Stomach (tissue), 4 donors: ENCODE measurements around the gene SLC3A2.

Source experiments
- POLR2A ChIP-seq, 4 donors: fragments of 450-650 bp; IDR thresholded peaks; one replicate each; pipeline ENCODE4 v1.6.1; 2016; ENCODE audit warnings: antibody characterized with exemption in 4 of 4, control low read depth in 2 of 4, mild to moderate bottlenecking in 1 of 4, moderate library complexity in 1 of 4
- POLR2AphosphoS5 ChIP-seq, 3 donors: sonication (generic); formaldehyde crosslinking; IDR thresholded peaks; one replicate each; pipeline ENCODE4 v1.6.1; 2016; ENCODE audit warnings: antibody characterized with exemption in 3 of 3
- TF ChIP-seq, protein P1 (sequence below), 7 experiments: fragments of 450-650 bp in 4 of 7; fragments of 200-600 bp in 3 of 7; sonication (generic) in 3 of 7; IDR thresholded peaks; one replicate each; pipeline ENCODE4 v1.5.1; 2016 to 2019; ENCODE audit warnings: antibody characterized with exemption in 7 of 7, control low read depth in 2 of 7, mild to moderate bottlenecking in 1 of 7

DNA sequence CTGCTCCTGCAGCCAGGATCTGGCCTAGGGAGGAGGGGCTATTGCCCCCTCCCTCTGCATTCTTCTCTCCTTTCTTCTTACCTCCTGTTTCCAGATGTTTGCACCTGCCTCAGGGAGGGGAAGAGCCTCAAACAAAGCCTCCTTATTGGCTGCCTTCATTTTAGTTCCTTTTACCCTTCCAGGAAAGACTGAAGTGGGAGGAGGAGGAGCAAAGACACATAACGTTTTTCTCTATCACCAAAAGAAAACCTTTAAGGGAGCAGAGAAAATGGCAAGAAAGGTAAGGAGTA, 53.7 kb downstream of the SLC3A2 start:
- no peak for TF ChIP-seq POLR2AphosphoS5 (IDR thresholded peaks at IDR 0.05)
- TF ChIP-seq, protein P1, sequence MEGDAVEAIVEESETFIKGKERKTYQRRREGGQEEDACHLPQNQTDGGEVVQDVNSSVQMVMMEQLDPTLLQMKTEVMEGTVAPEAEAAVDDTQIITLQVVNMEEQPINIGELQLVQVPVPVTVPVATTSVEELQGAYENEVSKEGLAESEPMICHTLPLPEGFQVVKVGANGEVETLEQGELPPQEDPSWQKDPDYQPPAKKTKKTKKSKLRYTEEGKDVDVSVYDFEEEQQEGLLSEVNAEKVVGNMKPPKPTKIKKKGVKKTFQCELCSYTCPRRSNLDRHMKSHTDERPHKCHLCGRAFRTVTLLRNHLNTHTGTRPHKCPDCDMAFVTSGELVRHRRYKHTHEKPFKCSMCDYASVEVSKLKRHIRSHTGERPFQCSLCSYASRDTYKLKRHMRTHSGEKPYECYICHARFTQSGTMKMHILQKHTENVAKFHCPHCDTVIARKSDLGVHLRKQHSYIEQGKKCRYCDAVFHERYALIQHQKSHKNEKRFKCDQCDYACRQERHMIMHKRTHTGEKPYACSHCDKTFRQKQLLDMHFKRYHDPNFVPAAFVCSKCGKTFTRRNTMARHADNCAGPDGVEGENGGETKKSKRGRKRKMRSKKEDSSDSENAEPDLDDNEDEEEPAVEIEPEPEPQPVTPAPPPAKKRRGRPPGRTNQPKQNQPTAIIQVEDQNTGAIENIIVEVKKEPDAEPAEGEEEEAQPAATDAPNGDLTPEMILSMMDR (IDR thresholded peaks at IDR 0.05): no peak
- TF ChIP-seq POLR2A (IDR thresholded peaks at IDR 0.05): no peak
